Measurements from ENCODE around the gene GJD3.

GJD3 gene

DNA sequence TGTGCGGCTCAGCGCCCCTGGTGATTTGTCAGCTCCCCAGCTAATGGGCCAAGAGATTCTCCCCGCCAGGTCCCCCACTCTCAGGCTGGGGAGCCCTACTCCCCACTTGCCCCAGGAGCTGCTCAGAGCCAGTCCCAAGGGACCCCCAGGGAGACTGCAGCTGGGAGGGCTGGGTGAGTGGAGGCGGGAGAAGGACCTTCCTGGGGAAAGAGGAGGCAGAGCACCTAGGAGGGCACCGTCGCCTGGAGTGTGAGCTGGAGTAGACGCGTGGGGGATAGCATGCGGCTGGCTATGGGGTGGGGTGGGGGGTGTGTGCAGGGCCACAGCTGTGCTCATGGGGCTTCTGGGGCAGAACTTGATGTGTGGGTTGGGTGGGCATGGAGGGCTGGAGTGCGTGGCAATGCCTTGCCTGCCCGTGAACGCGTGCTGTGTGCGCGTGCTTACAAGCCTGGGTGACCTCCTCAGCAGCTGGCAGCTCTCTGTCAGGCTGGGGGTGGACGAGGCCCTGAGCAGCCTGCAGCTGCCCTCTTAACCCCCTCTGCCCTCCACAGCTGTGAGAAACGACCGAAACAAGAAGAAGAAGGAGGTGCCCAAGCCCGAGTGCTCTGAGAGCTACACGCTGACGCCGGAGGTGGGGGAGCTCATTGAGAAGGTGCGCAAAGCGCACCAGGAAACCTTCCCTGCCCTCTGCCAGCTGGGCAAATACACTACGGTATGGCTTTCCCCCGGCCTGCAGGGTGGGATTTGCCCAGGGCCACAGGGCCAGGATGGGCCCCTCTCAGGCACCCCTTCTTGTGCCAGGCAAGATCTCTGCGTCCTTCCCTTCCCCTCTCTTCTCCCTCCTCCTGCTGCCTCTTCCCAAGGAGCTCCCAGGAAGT, 12.9 kb downstream of the GJD3 start:
- no peak for DNase-seq (ENCODE audit: low read depth)

DNA sequence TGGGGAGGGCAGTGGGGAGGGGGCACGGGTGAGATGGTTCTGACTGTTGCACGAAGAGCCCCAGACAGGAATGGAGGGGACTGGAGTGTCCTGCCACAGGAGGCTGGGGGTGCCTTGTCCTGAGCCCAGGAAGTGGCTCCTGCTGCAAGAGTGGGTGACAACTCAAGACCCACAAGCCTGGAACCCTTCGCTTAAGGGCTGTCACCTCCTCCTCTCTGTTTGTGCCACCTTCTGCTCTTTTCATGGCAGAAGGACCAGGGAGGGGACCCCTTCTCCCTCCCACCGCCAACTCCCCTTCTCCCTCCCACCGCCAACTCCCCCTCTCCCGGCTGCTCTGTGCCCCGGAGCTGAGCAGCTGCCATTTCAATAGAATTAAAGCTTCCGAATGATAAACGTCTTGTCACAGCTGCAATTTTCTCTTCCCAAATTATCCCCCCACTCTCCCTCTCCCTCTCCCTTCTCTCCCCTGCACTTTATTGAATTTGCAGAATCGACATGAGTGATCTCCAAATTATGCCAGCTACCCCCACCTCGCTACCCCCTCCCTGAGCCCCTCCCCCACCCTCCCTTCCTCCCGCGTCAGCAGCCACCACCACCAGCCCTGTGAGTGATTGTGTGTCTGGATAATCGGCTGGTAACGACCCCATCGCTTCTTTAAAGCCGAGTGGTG, 13.7 kb downstream of the GJD3 start:
- DNase-seq (ENCODE audit: low read depth) = no peak

DNA sequence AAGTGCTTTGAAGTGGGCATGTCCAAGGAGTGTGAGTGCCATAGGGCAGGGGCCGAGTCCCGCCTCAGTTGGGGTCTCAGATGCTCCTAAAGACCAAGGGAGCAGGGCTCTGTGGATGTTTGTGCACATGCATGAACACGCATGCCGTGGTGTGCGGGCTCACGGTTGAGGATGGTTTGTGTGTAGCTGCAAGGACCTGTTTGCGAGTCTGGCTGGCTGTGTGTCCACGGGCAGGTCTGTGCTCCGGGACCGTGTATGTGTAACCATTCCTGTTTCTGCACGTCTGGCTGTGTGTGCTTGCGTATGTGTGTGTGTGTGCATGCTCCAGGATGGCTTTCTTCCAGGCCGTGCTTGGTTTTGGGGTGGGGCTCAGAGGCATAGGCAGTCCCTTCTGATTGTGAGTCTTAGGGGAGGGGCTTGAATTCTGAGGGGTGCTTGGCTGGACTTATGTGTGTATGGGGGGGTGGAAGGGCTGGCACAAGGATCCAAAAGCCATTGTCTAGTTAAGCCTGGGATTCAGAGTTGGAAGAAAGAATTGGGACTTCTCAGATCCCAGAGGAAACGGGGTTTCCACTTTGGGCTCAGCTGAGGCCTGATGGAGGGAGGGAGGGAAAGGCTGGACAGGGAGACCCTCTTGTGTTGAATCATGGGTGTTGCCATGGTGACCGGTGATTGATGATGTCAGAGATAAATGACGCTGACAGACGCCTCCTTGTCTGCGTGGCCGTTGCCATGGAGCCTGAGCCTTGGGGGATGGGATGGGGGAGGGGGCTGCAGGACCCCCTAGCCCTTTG, 14.4 kb downstream of the GJD3 start:
- DNase-seq (ENCODE audit: low read depth) = no peak

GRCh38 chr17:40349477-40349894, 15.1 kb downstream of the GJD3 start:
- no peak for DNase-seq (ENCODE audit: low read depth)

DNA sequence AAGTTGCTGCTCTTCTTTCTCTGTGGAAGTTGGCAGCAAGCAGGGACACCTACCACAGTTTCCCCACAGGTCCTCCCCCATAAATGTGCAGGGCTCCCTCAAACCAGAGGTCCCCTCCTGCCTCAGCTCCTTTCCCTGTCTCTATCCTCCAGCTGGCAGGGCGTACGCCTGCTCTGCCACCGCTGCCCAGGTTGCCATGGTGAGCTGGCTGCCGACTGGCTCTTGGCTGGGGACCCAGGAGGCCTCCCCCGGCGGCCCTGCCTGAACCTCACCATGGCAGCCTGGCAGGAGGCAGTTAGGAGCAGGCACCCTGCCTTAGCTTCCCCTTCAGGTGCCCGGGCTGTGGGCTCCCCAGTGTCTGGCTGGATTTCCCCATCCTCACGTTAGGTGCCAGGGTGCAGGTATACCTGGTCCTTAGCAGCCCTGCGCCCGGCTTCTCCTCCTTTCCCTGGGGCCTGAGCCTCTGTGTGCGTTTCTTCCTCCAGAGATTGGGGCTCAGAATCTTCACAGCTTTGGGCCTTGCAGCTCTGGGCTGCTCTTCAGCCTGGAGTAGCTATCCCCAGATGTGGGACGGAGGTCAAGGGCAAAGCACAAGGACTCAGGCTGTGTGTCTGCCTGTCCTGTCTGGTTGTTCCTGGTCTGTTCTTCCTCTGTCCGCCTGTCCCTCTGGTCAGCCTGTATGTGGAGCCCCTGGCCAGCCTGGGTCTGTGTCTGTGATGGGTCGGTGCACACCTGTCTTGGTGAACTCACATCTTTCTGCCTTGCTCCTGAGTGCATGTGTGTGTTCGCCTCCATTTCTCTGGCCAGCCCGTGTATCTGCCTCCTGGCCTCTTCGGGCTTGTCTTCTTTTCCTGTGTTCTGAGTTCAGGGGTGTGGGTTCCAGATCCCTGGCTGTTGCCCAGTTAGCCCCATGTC, 15.7 kb downstream of the GJD3 start:
- DNase-seq (ENCODE audit: low read depth) = no peak

GRCh38 chr17:40348136-40348504, 16.4 kb downstream of the GJD3 start:
- no peak for DNase-seq (ENCODE audit: low read depth)

DNA sequence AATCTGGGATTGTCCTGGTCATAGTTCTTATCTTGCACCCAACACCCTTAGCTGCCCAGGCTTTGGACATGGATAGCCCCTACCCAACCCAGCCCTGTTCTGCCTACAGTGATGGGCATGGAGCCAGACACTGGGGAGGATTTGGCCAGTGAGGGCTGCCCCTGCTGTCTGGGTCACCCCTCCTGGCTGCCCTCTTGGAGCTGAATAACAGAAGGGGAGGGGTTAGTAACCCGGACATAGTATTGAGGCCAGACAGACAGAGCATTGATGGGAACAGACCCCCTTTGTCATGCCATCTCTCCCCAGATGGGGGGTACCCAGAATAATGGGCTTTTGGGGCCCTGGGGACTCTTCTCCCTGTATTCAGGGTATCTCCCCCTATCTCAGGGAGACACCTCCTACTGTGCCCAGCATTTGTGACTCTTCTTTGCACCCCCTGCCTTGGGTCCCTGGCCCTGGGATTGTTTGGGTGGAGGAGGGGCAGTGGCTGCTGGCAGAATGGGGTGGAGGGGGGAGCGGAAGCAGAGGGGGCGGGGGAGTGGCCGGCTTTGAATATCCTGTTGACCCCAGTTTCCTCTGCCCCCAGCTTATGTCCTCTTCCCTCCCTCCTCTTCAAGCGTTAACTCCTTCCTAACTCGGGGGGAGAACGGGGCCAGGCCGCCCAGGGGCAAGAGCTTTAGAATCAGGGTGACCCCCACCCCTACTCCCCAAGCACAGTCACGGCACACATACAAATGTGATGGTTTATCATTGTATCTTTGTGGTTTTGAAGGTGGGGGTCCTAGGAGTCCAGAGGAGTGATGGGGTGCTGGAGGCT, 17.0 kb downstream of the GJD3 start:
- no peak for DNase-seq (ENCODE audit: low read depth)

DNA sequence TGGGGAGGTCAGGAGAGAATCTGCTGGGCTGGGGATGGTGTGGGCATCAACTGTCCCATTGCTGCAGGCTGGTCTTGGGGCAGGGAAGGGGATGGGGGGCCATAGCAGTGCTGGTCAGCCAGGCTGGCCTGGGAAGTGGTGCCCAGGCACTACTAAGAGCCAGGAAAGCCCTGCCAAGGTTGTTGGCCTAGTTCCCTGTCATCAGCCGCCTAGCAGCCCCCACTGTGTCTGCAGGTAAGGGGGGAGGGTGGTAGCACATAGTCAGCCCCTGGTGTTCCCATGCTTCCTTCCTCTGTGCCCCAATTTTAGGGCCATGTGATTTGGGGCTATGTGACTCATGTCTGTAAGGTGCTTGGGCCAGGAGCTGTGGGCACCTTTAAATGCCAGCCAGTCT, 17.8 kb downstream of the GJD3 start:
- DNase-seq (ENCODE audit: low read depth) = no peak

GRCh38 chr17:40345994-40346764, 18.4 kb downstream of the GJD3 start:
- no peak for DNase-seq (ENCODE audit: low read depth)

DNA sequence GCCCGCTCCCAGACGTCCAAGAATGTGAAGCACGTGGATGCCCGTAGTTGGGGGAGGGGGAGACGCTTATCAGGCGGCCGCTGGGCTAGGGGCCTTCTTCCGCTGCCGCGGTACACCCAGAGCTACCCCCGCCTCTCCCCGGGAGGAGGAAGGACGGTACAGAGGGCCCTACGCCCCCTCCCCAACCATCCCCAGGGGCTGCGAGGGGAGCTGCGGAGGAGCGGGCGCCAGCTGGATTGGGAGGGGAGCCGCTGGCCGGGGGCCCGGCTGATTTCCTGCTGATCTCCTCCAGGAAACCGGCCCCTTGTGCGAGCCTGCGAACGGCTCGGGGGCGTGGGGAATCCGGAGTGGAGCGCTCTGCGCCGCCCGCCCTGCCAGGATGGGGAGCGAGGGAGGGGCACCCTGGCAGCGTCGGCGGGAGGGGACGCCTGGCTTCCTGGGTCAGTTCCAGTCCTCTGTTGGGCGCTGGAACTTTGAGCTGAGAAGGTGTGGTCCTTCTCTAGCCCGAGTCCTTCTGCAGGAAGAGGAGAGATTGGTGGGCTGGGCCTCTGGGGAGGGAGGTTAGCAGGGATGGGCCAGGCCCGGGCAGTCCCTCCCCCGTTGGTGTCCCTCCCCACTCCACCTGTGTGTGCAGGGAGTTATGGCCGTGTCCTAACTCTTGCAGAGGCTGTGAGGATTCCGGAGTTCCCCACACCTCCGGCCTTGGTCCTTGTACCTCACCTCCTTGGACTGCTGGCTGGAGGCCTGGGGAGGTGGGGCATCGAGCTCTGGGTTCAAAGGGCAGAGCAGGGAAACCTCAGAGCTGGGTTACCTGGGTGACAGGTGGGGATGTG, 19.2 kb downstream of the GJD3 start:
- DNase-seq (ENCODE audit: low read depth) = no peak

- no peak for DNase-seq (ENCODE audit: low read depth)
Observed at GRCh38 chr17:40344421-40345160, 19.9 kb downstream of the GJD3 start.

DNA sequence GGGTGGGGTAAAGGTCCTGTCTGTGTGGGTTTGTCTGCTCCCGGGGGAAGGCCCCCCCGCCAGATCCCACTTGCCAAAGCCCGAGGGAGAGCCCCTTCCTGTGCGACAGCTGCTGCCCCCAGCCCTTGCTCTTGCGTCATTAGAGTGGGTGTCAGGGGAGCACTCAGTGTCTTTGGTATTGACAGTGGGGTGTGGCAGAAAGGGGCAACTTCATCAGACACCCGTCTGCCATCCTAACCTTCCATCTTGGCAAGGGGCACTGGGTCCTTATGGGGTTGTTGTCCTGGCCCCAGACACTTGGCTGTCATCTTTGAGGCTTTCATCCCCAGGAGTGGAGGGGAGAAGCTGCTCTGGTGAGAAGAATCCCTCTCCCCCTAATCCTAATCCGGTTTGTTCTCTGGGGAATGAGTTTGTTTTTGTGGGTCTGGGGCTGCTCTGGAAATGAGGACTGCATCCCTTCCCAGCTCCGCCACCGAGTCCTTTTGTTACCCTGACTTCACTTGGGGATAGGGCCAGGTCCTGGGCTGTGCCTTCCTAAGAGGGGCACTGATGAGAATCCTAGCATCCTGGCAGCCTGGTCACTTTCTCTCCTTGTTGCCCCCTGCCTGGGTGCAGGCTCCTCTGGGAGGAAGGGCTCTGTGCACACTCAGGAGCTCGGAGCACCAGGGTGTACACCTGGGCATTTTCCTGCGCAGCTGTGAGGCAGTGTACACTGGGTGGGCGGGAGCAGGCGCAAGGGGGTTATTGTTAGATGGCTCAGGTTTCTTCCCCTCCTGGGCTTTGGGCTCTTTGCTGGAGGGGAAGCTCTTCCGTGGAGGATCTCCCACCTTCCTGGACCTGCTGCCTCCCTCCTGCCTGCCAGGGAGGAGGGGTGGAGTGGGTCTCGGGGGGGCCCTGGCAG, 21.1 kb downstream of the GJD3 start:
- no peak for DNase-seq (ENCODE audit: low read depth)

- DNase-seq (ENCODE audit: low read depth) = no peak
Observed at GRCh38 chr17:40342504-40343218, 21.9 kb downstream of the GJD3 start.

GRCh38 chr17:40341808-40342503, 22.6 kb downstream of the GJD3 start:
- no peak for DNase-seq (ENCODE audit: low read depth)

DNA sequence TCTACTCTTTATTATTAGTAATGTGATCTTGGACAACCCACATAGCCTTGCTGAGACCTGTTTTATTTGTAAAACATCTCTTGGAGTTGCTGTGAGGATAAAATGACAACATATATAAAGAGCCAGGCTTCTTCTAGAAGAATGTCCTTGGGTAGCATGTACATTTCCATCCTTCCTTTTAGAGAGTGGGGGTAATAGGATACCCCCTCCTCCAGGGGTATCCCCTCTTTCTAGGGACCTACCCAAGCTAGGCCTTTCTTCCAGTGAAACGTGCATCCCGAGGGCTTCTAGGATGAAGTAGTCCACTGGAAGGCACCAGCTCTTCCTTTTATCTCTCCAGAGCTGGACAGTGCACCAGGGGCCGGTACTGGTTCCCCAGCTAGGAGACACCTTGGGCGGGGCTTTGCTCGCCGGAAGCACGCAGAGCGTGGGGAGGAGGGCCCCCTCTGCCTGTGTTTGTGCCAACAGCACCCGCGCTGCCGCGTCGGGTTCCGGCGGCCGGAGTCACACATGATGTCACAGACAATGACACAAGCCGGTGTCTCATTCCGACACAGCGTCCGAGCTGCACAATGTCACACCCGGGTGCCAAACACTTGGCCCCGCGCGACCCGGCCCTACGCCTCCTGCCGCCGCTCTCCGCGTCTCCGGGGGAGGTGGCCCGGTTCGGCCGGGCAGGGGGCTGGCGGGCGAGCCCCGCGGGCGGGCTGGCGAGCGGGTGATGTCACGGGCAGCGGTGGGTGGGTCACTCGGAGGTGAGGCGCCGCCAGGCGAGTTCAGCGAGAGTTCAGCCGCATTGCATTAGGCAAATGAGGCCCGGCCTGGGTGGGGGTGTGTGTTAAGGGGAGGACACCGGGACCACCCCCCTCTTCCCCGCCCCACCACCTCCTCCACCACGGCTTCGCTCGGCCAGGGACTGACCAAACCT, 23.4 kb downstream of the GJD3 start:
- peak; percentile 80 for DNase-seq (ENCODE audit: low read depth)
